ENCODE measurements around the gene COA8. TPM values are rescaled to one million over a fixed set of nuclear protein-coding genes. Genes with fewer than 3 reads are reported as not detected.

The COA8 gene
- total and polyA plus RNA-seq, 9 of the 15 experiments (the other 6 are each of a cell fraction or from before 2014, with no cell fraction given): 5.0 to 35.3 (median 25.7) TPM

GRCh38 chr14:103545915-103546651 lies 16.7 kb upstream of the COA8 start:
- TF ChIP-seq CBX3 (IDR thresholded peaks at IDR 0.05; ENCODE audit: borderline replicate concordance in 1 of 2, low read length in 2 of 2) (no peak), ZNF766 (CRISPR knock-in tag; conservative IDR thresholded peaks at IDR 0.05) (no peak), ZBTB1 (CRISPR knock-in tag; IDR thresholded peaks at IDR 0.05; ENCODE audit: borderline replicate concordance, low read depth) (no peak), TAF9B (IDR thresholded peaks at IDR 0.05; ENCODE audit: partially characterized antibody) (no peak), NR0B1 (IDR thresholded peaks at IDR 0.05; ENCODE audit: partially characterized antibody) (no peak), NCOA2 (IDR thresholded peaks at IDR 0.05; ENCODE audit: partially characterized antibody in 2 of 2) (no peak), MEF2D (tag; conservative IDR thresholded peaks at IDR 0.05; ENCODE audit: low read depth) (no peak), SP2 (IDR thresholded peaks at IDR 0.05; ENCODE audit: extremely low read depth, low read depth, low read length, poor library complexity, severe bottlenecking) (no peak), ETV5 (CRISPR knock-in tag; IDR thresholded peaks at IDR 0.05; ENCODE audit: low read depth) (no peak), ARID3A (IDR thresholded peaks at IDR 0.05; ENCODE audit: borderline replicate concordance, low read depth, low read length) (no peak)
- no peak overlapping the region for H3K27ac ChIP-seq (ENCODE audit: extremely low read depth, low read depth, low read length)
- H3K9ac ChIP-seq (ENCODE audit: insufficient read depth in 1 of 2, low read depth in 2 of 2, low read length in 2 of 2): no peak overlapping the region
- no peak overlapping the region for H3K4me2 ChIP-seq (ENCODE audit: insufficient read depth, low read length)
- ChIA-PET CTCF (ENCODE audit: low intra/inter-chr PET ratio) (interaction anchor here (0.6 to 2.4 kb wide), 3 partner anchors 27 to 1185 kb away, joined by 3 to 19 read pairs (median 7); no protein-coding TSS in a partner anchor), POLR2A (interaction anchor here (1.0 to 2.1 kb wide), 4 partner anchors 10 to 27 kb away, joined by 3 to 8 read pairs (median 6); partner anchors contain the start of gene TRMT61A)
- DNase-seq (ENCODE audit: extremely low read depth in 1 of 4, low spot score in 3 of 4) (no peak), FAIRE-seq (no peak), ATAC-seq (no peak)
- no peaks in the 10 kb centered on the region for H3K79me2 ChIP-seq (ENCODE audit: control insufficient read depth, insufficient read depth, low read length)
- peaks cover 0 to 89% of the 10 kb centered on the region in 2 experiments; a peak in 2 of 5 replicates for H3K4me1 ChIP-seq (replicated peaks in 1 of 2; ENCODE audit: control insufficient read depth in 2 of 2, insufficient read depth in 2 of 2, low read length in 2 of 2)
- no peaks in the 10 kb centered on the region for H3K27me3 ChIP-seq (ENCODE audit: control insufficient read depth in 2 of 2, insufficient read depth in 2 of 2, low read length in 2 of 2)
- WGBS (ENCODE audit: insufficient coverage, low coverage, missing lambda C conversion rate): 36% methylated on average over 15 of the region's 27 CpGs
- no TSS peak for BruUV-seq (replicated peaks)
- H3K9me1 ChIP-seq (ENCODE audit: control insufficient read depth, insufficient read depth, low read length): no peaks in the 10 kb centered on the region
- H3K9me3 ChIP-seq (replicated peaks; ENCODE audit: control insufficient read depth, insufficient read depth, low read depth, low read length): no peaks in the 10 kb centered on the region
- no peaks in the 10 kb centered on the region for H3K36me3 ChIP-seq (ENCODE audit: control insufficient read depth, insufficient read depth, low read length)
- peaks cover 7% of the 10 kb centered on the region; the same call in 1 of the 2 replicates for H4K20me1 ChIP-seq (replicated peaks; ENCODE audit: control insufficient read depth, insufficient read depth, low read length)
- intact Hi-C loops (cut with micrococcal nuclease): loop anchor here (1.0 to 10.0 kb wide), 3 partner anchors 28 to 471 kb away; no protein-coding TSS in a partner anchor
- H2AFZ ChIP-seq (ENCODE audit: low read depth, low read length): no peak overlapping the region
- in situ Hi-C loops (cut with MboI): no loop called here
- no peak overlapping the region for H3K4me3 ChIP-seq
